GM12892 (cell line): ENCODE data around the gene CARNS1.
"Not testable (repeated sequence)": the region's sequence is repeated elsewhere in the genome, so short reads cannot be mapped to it uniquely, and the experiment has no call there.

ENCODE experiments used
- DNase-seq: peaks from one replicate; pipeline ENCODE4 v3.0.0; 2011; ENCODE audit not compliant: insufficient read length
- FAIRE-seq: peaks from 2 replicates; lab custom pipeline; 2011; peaks lifted over from hg19 to GRCh38; lab: Jason Lieb, UNC
- POLR2A ChIP-seq: IDR thresholded peaks from 2 replicates; pipeline ENCODE4 v1.6.1; 2011; ENCODE audit warnings: low read depth, low read length, control low read depth
- POLR2AphosphoS5 ChIP-seq: IDR thresholded peaks from 2 replicates; pipeline ENCODE4 v1.6.1; 2011; ENCODE audit warnings: low read depth, low read length, control low read depth
- TAF1 ChIP-seq: IDR thresholded peaks from 2 replicates; pipeline ENCODE4 v1.6.1; 2011; ENCODE audit warnings: low read depth, mild to moderate bottlenecking, control low read depth, low read length, borderline replicate concordance

Gene CARNS1

DNA sequence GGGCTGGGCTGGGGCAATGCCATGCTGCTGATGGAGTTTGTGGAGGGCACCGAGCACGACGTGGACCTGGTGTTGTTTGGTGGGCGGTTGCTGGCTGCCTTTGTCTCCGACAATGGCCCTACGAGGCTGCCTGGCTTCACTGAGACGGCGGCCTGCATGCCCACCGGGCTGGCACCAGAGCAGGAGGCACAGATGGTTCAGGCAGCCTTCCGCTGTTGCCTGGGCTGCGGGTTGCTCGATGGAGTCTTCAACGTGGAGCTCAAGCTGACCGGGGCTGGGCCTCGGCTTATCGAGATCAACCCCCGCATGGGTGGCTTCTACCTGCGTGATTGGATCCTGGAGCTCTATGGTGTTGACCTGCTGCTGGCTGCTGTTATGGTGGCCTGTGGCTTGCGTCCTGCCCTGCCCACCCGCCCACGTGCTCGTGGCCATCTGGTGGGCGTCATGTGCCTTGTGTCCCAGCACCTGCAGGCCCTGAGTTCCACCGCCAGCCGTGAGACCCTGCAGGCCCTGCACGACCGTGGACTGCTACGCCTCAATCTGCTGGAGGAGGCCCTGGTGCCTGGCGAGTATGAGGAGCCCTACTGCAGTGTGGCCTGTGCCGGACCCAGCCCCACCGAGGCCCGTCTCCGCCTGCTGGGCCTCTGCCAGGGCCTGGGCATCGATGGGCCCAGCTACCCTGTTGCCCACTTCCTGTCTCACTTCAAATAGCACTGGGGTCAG is 8.6 kb downstream of the CARNS1 start:
- DNase-seq = no peak
- no peak for TF ChIP-seq POLR2AphosphoS5
- no peak for TF ChIP-seq POLR2A
- no peak for TF ChIP-seq TAF1
- no peak for FAIRE-seq

DNA sequence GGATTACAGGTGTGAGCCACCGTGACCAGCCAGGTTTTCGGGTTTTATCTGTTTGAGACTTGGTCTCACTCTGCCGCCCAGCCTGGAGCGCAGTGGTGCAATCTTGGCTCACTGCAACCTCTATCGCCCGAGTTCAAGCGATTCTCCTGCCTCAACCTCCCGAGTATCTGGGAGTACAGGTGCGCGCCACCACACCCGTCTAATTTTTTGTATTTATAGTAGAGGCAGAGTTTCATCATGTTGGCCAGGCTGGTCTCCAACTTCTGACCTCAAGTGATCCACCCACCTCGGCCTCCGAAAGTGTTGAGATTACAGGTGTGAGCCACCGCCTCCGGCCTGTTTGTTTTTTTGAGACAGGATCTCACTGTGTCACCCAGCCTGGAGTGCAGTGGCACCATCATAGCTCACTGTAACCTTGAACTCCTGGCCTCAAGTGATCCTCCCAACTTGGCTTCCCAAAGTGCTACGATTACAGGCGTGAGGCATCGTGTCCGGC is 11.9 kb downstream of the CARNS1 start:
- FAIRE-seq, DNase-seq: not testable (repeated sequence)

DNA sequence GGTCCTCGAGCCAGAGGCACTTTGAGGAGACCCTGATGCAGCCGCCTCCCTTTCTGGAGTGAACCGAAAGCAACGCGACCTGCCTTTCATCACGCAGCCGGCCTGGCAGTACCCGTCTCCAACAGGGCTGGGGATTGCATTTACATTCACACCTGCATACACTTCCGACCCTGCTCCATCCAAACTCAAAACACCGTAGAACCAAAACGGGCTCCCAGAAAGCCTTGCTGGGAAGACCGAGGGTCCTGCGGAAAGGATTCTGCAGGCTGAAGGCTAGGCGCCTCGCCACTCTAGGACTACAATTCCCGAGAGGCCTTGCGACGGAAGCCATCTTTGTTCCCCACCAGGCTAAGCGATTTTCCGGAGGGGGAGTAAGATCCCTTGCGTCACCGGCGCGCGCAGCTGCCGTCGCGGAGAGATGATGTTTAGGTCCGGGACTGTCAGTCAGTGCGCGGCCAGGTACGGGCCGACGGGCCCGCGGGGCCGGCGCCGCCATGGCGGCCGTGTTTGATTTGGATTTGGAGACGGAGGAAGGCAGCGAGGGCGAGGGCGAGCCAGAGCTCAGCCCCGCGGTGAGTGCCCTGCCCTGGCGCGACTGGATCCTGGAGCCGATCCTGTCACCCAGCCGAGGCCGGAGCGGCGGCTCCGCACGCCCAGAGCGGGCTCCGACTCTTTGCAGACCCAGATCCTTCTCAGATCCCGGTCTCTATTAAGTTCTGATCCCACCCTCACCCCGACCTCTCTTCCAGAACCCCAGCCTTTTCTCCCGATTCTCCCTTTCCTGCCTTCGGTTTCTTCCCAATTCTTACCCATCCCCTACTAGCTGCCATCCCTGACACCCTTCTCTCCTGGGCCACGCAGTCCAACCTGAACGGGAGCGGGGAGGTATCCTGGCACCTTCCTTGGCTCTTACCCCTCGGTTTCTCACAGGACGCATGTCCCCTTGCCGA is 12.8 kb downstream of the CARNS1 start, which contains the start of gene RPS6KB2:
Gene RPS6KB2 (plus strand): TSS at position 443 of the 950 bp plus-strand sequence. CDS start 52 bp downstream, at position 495.
- FAIRE-seq = peak; percentile 100
- TF ChIP-seq POLR2AphosphoS5 (no peak), TAF1 (peak; percentile 76), POLR2A (peak; percentile 81)
- peak; percentile 100 for DNase-seq

DNA sequence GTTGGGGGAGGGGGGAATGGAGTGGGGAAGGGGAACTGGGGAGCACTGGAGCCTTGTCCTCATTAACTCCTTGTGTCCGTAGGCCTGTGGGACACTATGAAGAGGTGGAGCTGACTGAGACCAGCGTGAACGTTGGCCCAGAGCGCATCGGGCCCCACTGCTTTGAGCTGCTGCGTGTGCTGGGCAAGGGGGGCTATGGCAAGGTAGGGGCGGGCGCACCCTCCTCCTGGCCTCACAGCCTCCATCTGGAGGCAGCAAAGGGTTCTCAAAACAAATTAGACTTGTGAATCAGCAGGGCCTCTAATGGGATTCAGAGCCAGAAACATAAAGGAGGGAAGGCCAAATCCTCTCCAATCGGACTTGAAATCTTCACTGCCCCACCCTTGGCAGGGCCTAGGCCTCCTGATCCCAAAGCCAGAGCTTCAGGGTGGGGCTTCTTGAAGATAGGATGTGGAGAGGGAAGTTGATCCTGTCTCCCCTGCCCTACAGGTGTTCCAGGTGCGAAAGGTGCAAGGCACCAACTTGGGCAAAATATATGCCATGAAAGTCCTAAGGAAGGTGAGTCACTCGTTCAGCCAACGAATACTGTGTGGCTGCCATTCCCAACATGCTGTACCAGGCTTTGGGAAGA is 13.7 kb downstream of the CARNS1 start:
- TF ChIP-seq TAF1 (no peak), POLR2AphosphoS5 (no peak), POLR2A (no peak)
- peak; percentile 78 for FAIRE-seq

DNA sequence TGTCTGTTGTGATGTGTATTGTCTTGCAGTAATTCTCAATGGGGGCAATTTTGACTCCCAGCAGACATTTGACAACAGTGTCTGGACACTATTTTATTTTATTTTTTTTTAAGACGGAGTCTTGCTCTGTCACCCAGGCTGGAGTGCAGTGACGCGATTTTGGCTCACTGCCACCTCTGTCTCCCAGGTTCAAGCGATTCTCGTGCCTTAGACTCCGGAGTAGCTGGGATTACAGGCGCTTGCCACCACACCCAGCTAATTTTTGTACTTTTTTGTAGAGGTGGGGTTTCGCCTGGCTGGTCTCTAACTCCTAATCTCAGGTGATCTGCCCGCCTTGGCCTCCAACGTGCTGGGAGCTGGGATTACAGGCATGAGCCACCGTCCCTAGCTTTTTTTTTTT is 14.2 kb downstream of the CARNS1 start:
- FAIRE-seq (no peak), DNase-seq (no peak)
- no peak for TF ChIP-seq TAF1
- TF ChIP-seq POLR2AphosphoS5 = no peak
- no peak for TF ChIP-seq POLR2A

More for the DNA sequence above, 13.7 kb downstream of the CARNS1 start:
- DNase-seq = no peak

DNA sequence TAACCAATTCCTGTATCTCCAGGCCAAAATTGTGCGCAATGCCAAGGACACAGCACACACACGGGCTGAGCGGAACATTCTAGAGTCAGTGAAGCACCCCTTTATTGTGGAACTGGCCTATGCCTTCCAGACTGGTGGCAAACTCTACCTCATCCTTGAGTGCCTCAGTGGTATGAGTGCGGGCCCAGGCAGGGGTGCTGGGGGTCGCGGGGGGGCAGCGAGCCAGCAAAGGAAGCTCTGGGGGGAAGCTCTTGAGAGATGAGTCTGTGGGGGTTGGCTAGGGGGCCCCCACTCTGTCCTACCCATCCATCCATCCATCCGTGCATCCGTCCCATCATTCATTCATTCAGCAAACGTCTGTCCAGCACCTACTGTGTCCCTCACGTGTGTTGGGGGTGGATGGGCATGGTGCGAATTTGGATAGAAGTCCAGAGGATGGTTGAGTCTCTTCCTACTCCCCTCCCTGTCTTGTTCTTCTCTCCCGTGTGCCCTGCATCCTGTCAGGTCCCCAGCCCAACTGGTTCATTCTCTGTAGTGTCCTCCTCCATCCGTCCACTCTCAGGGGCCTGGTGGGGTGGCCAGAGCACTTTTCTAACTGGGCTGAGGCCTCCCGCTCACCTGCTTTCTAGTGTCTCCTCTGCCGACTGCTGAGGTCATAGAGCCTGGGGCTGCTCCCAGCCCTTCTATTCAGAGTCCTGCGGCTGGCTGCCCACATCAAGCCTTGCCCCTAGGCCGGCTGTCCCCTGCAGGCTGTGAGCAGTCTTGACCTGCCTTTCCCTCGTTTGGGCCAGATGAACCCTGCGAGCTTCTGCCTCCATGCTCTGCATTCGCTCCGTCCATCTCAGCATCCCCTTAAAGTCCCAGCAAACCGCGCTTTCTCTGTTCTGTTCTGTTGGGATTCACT is 16.1 kb downstream of the CARNS1 start:
- DNase-seq (no peak), FAIRE-seq (no peak)
- TF ChIP-seq TAF1 (no peak), POLR2AphosphoS5 (peak; percentile 74; the same call in 1 of the 2 replicates)

DNA sequence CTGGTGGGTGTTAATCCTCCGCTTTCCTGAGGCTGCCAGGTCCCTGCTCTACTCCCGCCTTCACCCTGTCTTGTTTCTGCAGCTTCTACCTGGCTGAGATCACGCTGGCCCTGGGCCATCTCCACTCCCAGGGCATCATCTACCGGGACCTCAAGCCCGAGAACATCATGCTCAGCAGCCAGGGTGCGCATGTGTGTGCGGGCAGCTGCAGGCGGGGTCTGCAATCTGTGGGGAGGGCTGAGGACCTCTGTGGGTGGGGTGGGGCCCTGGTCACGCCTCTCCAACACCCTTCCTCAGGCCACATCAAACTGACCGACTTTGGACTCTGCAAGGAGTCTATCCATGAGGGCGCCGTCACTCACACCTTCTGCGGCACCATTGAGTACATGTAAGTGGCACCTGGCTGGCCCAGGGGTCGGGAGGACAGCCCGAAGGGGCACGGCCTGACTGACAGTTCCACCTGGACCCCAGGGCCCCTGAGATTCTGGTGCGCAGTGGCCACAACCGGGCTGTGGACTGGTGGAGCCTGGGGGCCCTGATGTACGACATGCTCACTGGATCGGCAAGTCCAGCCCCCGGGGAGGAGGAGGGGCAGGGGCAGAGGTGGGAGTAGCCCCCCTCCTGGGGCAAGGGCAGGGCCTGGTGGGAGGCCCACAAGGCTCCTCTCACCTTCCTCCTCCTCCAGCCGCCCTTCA is 17.3 kb downstream of the CARNS1 start:
- no peak for TF ChIP-seq POLR2AphosphoS5
- peak; percentile 4; the same call in 1 of the 2 replicates for TF ChIP-seq POLR2A
- DNase-seq (no peak), FAIRE-seq (no peak)

DNA sequence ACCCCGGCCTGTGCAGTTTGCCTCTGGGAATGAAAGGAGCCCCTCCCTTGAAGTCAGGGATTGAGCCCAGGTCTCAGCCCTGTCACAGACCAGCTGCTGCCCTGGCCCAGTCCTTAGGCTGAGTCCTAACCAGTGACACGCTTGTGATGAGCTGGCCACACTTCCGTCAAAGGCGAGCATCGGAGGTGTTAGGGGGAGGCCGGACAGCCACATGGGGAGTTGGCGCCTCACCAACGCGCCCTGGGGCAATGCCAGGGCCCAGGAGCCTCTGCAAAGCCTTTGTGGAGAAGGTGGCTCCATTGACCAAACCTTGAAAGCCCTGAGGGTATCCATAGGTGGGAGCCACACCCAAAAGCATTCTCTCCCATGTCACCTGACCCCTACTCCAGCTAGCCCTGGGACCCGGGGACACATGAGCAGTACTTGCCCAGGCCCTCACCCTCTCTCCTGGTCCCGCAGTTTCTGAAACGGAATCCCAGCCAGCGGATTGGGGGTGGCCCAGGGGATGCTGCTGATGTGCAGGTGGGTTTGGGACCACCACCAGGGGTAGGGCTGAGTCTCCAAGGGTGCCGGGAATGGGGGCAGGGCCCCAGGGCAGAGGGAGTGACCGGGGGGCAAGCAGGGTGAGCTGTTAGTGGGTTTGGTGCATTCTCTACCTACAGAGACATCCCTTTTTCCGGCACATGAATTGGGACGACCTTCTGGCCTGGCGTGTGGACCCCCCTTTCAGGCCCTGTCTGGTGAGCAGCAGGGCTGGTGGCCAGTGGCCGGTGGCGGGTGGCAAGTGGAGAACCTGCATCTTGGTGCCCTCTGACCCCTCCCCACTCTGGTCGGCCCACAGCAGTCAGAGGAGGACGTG is 18.3 kb downstream of the CARNS1 start:
- FAIRE-seq (peak; percentile 75), DNase-seq (no peak)
- TF ChIP-seq POLR2A = no peak; the same call in 1 of the 2 replicates
- TF ChIP-seq POLR2AphosphoS5 = no peak
- TF ChIP-seq TAF1 = no peak

DNA sequence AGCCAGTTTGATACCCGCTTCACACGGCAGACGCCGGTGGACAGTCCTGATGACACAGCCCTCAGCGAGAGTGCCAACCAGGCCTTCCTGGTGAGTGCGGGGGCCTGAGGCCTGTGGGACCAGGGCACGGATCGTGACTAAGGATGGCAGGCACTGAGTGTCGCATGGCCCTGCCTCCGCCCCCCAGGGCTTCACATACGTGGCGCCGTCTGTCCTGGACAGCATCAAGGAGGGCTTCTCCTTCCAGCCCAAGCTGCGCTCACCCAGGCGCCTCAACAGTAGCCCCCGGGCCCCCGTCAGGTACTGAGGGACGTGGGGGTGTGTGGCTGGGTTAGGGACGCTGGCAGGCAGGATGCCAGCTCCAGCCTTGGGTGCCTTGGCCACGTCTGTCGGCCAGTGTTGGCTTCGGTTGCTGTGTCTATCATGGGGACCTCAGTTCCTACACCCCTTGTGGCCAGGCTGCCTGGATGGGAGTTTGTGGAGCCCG is 19.0 kb downstream of the CARNS1 start:
- FAIRE-seq (peak; percentile 92), DNase-seq (no peak)
- TF ChIP-seq POLR2AphosphoS5 (peak; percentile 96), POLR2A (peak; percentile 86), TAF1 (no peak)
